Testis (tissue), 2 donors: ENCODE data around the gene RGS3.
A peak's percentile ranks its signal among the peaks of the same experiment; 100 is the strongest.

Source experiments
- CTCF ChIP-seq, 3 experiments: fragments of 450-650 bp in 2 of 3; fragments of 200-600 bp in 1 of 3; sonication (generic) in 1 of 3; IDR thresholded peaks; one replicate each; pipeline ENCODE4 v1.5.1; 2016 to 2019; ENCODE audit warnings: antibody characterized with exemption in 3 of 3, mild to moderate bottlenecking in 2 of 3, moderate library complexity in 1 of 3
- POLR2A ChIP-seq: fragments of 450-650 bp; IDR thresholded peaks from one replicate; pipeline ENCODE4 v1.6.1; 2017; ENCODE audit warnings: antibody characterized with exemption, mild to moderate bottlenecking, moderate library complexity

GRCh38 chr9:113593682-113594281 lies 130.3 kb downstream of the RGS3 start:
- TF ChIP-seq CTCF (IDR thresholded peaks at IDR 0.05) = no peak
- peak; percentile 60 for TF ChIP-seq POLR2A
